ENCODE measurements around the gene TUBGCP4.

Gene TUBGCP4

DNA sequence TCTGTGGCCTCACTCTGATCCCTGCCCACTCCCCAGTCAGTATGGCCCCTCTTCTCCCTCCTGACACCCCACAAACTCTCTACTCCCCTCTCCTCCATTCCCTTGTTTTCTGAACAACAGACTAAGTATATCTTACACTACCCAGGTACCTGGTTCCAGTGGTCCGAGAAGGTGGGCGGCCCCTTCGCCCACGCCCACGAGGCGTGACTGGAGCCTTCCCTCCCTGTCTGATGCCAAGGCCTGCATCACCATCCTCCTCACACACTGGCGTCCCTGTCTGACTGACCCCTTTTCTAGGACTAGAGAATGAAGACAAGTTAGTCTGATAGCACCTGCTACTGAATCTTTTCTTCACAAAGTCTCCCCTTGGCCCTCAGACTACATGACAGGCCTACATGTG lies 50.0 kb downstream of the TUBGCP4 start:
- Histone ChIP-seq H3K9me3 (replicated peaks in 1 of 2; ENCODE audit: control insufficient read depth in 2 of 2, insufficient read depth in 1 of 2, low read depth in 1 of 2, low read length in 2 of 2) (no peaks in the 10 kb centered on the region), H2BK12ac (ENCODE audit: low read length) (no peak overlapping the region), H3K27ac (replicated peaks; ENCODE audit: low read length) (no peak overlapping the region), H2BK5ac (ENCODE audit: low read length) (no peak overlapping the region), H3K9ac (ENCODE audit: low read depth, low read length, poor library complexity) (no peak overlapping the region), H3K14ac (ENCODE audit: low read length) (no peak overlapping the region), H4K8ac (ENCODE audit: low read depth, low read length) (no peak overlapping the region), H3K23ac (ENCODE audit: low read depth, low read length, poor library complexity) (no peak overlapping the region), H3K36me3 (replicated peaks in 1 of 2; ENCODE audit: control insufficient read depth in 2 of 2, insufficient read depth in 2 of 2, low read length in 2 of 2) (peaks cover 37 to 97% of the 10 kb centered on the region in 2 donors), H3K4me3 (ENCODE audit: low read length in 2 of 2) (no peak overlapping the region), H2AK5ac (ENCODE audit: low read depth, low read length) (no peak overlapping the region), H3K18ac (ENCODE audit: low read length) (no peak overlapping the region), H2AFZ (ENCODE audit: low read length) (no peak overlapping the region), H3K4me2 (ENCODE audit: insufficient read depth, low read length, poor library complexity, severe bottlenecking) (no peak overlapping the region), H3K27me3 (ENCODE audit: control insufficient read depth in 3 of 3, insufficient read depth in 3 of 3, low read depth in 1 of 3, low read length in 3 of 3) (no peaks in the 10 kb centered on the region), H2BK120ac (ENCODE audit: low read depth, low read length) (no peak overlapping the region), H2BK15ac (ENCODE audit: low read length) (no peak overlapping the region), H4K91ac (ENCODE audit: low read depth, low read length, poor library complexity) (no peak overlapping the region), H3K4me1 (ENCODE audit: control insufficient read depth in 2 of 2, insufficient read depth in 1 of 2, low read depth in 1 of 2, low read length in 2 of 2) (no peaks in the 10 kb centered on the region), H3K4ac (ENCODE audit: low read length) (no peak overlapping the region), H3K79me1 (ENCODE audit: low read depth, low read length) (no peaks in the 10 kb centered on the region)
- DNase-seq (ENCODE audit: low spot score) = no peak
- no CpG with 5 or more reads among the region's 7 CpGs for WGBS, 2 donors (ENCODE audit: extremely low coverage in 2 of 2, insufficient read length in 2 of 2, insufficient replicate concordance in 1 of 2)

- Histone ChIP-seq H2AK5ac (ENCODE audit: low read depth, low read length) (no peak overlapping the region), H4K91ac (ENCODE audit: low read depth, low read length, poor library complexity) (no peak overlapping the region), H3K27ac (replicated peaks; ENCODE audit: low read length) (no peak overlapping the region), H3K18ac (ENCODE audit: low read length) (no peak overlapping the region), H3K14ac (ENCODE audit: low read length) (no peak overlapping the region), H3K9me3 (replicated peaks in 1 of 2; ENCODE audit: control insufficient read depth in 2 of 2, insufficient read depth in 1 of 2, low read depth in 1 of 2, low read length in 2 of 2) (no peaks in the 10 kb centered on the region), H3K79me1 (ENCODE audit: low read depth, low read length) (no peaks in the 10 kb centered on the region), H3K27me3 (ENCODE audit: control insufficient read depth in 3 of 3, insufficient read depth in 3 of 3, low read depth in 1 of 3, low read length in 3 of 3) (no peaks in the 10 kb centered on the region), H4K8ac (ENCODE audit: low read depth, low read length) (no peak overlapping the region), H2BK15ac (ENCODE audit: low read length) (no peak overlapping the region), H2AFZ (ENCODE audit: low read length) (no peak overlapping the region), H3K4me3 (ENCODE audit: low read length in 2 of 2) (no peak overlapping the region), H3K9ac (ENCODE audit: low read depth, low read length, poor library complexity) (no peak overlapping the region), H3K4me2 (ENCODE audit: insufficient read depth, low read length, poor library complexity, severe bottlenecking) (no peak overlapping the region), H3K36me3 (replicated peaks in 1 of 2; ENCODE audit: control insufficient read depth in 2 of 2, insufficient read depth in 2 of 2, low read length in 2 of 2) (peaks cover 37 to 96% of the 10 kb centered on the region in 2 donors), H2BK12ac (ENCODE audit: low read length) (no peak overlapping the region), H2BK5ac (ENCODE audit: low read length) (no peak overlapping the region), H3K4ac (ENCODE audit: low read length) (no peak overlapping the region), H3K4me1 (ENCODE audit: control insufficient read depth in 2 of 2, insufficient read depth in 1 of 2, low read depth in 1 of 2, low read length in 2 of 2) (no peaks in the 10 kb centered on the region), H2BK120ac (ENCODE audit: low read depth, low read length) (no peak overlapping the region), H3K23ac (ENCODE audit: low read depth, low read length, poor library complexity) (no peak overlapping the region)
- DNase-seq (ENCODE audit: low spot score) = no peak
- no CpG with 5 or more reads among the region's 3 CpGs for WGBS, 2 donors (ENCODE audit: extremely low coverage in 2 of 2, insufficient read length in 2 of 2, insufficient replicate concordance in 1 of 2)
These were observed 52.9 kb downstream of the TUBGCP4 start for GRCh38 chr15:43423793-43424192.

DNA sequence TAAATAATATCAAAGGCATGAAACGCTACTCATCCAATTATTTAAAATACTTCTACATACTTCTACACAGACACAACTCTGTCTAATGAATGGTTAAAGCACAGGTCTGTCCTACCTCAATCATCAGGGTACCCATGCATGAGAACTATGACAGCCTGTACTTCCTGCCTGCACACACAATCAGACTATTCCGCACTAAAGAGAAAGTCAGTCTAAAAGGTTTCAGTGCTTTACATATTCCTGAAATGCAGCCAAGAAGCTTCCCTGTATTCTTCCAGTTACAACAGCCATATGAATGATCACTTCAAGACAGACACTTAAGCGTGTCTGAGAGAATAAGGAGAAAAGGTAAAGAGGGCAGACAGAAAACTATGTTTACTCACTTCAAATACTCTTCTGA lies 58.8 kb downstream of the TUBGCP4 start:
- no peak overlapping the region for H2BK15ac ChIP-seq (ENCODE audit: low read length)
- H3K18ac ChIP-seq (ENCODE audit: low read length) = no peak overlapping the region
- H4K8ac ChIP-seq (ENCODE audit: low read depth, low read length) = no peak overlapping the region
- peaks cover 20 to 96% of the 10 kb centered on the region in 2 donors for H3K36me3 ChIP-seq (replicated peaks in 1 of 2; ENCODE audit: control insufficient read depth in 2 of 2, insufficient read depth in 2 of 2, low read length in 2 of 2)
- no peak overlapping the region for H3K4me2 ChIP-seq (ENCODE audit: insufficient read depth, low read length, poor library complexity, severe bottlenecking)
- H3K27ac ChIP-seq (replicated peaks; ENCODE audit: low read length) = no peak overlapping the region
- H3K79me1 ChIP-seq (ENCODE audit: low read depth, low read length) = no peaks in the 10 kb centered on the region
- H4K91ac ChIP-seq (ENCODE audit: low read depth, low read length, poor library complexity) = no peak overlapping the region
- H3K23ac ChIP-seq (ENCODE audit: low read depth, low read length, poor library complexity) = no peak overlapping the region
- WGBS, 2 donors (ENCODE audit: extremely low coverage in 2 of 2, insufficient read length in 2 of 2, insufficient replicate concordance in 1 of 2) = no CpG with 5 or more reads among the region's 3 CpGs
- no peak overlapping the region for H2AK5ac ChIP-seq (ENCODE audit: low read depth, low read length)
- H2BK12ac ChIP-seq (ENCODE audit: low read length) = no peak overlapping the region
- H3K9ac ChIP-seq (ENCODE audit: low read depth, low read length, poor library complexity) = no peak overlapping the region
- DNase-seq (ENCODE audit: low spot score) = no peak
- H2BK120ac ChIP-seq (ENCODE audit: low read depth, low read length) = no peak overlapping the region
- no peaks in the 10 kb centered on the region for H3K27me3 ChIP-seq (ENCODE audit: control insufficient read depth in 3 of 3, insufficient read depth in 3 of 3, low read depth in 1 of 3, low read length in 3 of 3)
- no peak overlapping the region for H3K4ac ChIP-seq (ENCODE audit: low read length)
- H3K4me3 ChIP-seq (ENCODE audit: low read length in 2 of 2) = no peak overlapping the region
- no peaks in the 10 kb centered on the region for H3K4me1 ChIP-seq (ENCODE audit: control insufficient read depth in 2 of 2, insufficient read depth in 1 of 2, low read depth in 1 of 2, low read length in 2 of 2)
- no peak overlapping the region for H2BK5ac ChIP-seq (ENCODE audit: low read length)
- H2AFZ ChIP-seq (ENCODE audit: low read length) = no peak overlapping the region
- H3K9me3 ChIP-seq (replicated peaks in 1 of 2; ENCODE audit: control insufficient read depth in 2 of 2, insufficient read depth in 1 of 2, low read depth in 1 of 2, low read length in 2 of 2) = no peaks in the 10 kb centered on the region
- no peak overlapping the region for H3K14ac ChIP-seq (ENCODE audit: low read length)

DNA sequence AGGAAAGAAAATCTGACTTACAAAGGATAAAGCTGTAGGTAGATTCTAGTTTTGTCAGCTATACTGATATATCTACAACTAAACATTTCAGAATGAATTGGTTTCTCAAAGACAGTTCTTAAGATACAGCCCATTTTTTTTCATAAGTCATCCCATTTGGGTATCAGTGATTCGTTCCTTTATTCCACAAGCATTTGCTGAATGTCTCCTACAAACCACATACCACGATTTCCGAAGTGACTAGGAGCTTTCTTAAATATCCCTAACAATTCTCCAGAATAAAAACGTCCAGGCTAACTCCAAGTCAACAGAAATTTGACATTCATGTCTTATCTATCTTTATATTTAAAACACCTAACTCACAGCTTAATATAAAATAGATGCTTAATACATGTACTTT lies 62.3 kb downstream of the TUBGCP4 start:
- H2BK120ac ChIP-seq (ENCODE audit: low read depth, low read length) = no peak overlapping the region
- WGBS, 2 donors (ENCODE audit: extremely low coverage in 2 of 2, insufficient read length in 2 of 2, insufficient replicate concordance in 1 of 2) = no CpG with 5 or more reads among the region's 4 CpGs
- no peak overlapping the region for H2BK15ac ChIP-seq (ENCODE audit: low read length)
- no peak overlapping the region for H2AFZ ChIP-seq (ENCODE audit: low read length)
- peaks cover 0 to 5% of the 10 kb centered on the region in 2 donors for H3K9me3 ChIP-seq (replicated peaks in 1 of 2; ENCODE audit: control insufficient read depth in 2 of 2, insufficient read depth in 1 of 2, low read depth in 1 of 2, low read length in 2 of 2)
- H3K9ac ChIP-seq (ENCODE audit: low read depth, low read length, poor library complexity) = no peak overlapping the region
- no peak for DNase-seq (ENCODE audit: low spot score)
- H3K4ac ChIP-seq (ENCODE audit: low read length) = no peak overlapping the region
- no peak overlapping the region for H4K8ac ChIP-seq (ENCODE audit: low read depth, low read length)
- no peak overlapping the region for H3K14ac ChIP-seq (ENCODE audit: low read length)
- H3K4me2 ChIP-seq (ENCODE audit: insufficient read depth, low read length, poor library complexity, severe bottlenecking) = no peak overlapping the region
- H2BK12ac ChIP-seq (ENCODE audit: low read length) = no peak overlapping the region
- H3K27ac ChIP-seq (replicated peaks; ENCODE audit: low read length) = no peak overlapping the region
- H3K4me3 ChIP-seq (ENCODE audit: low read length in 2 of 2) = no peak overlapping the region
- H3K79me1 ChIP-seq (ENCODE audit: low read depth, low read length) = peaks cover 2% of the 10 kb centered on the region
- no peak overlapping the region for H2BK5ac ChIP-seq (ENCODE audit: low read length)
- no peak overlapping the region for H2AK5ac ChIP-seq (ENCODE audit: low read depth, low read length)
- H3K36me3 ChIP-seq (replicated peaks in 1 of 2; ENCODE audit: control insufficient read depth in 2 of 2, insufficient read depth in 2 of 2, low read length in 2 of 2) = peaks cover 18 to 99% of the 10 kb centered on the region in 2 donors
- no peaks in the 10 kb centered on the region for H3K4me1 ChIP-seq (ENCODE audit: control insufficient read depth in 2 of 2, insufficient read depth in 1 of 2, low read depth in 1 of 2, low read length in 2 of 2)
- H3K18ac ChIP-seq (ENCODE audit: low read length) = no peak overlapping the region
- no peak overlapping the region for H4K91ac ChIP-seq (ENCODE audit: low read depth, low read length, poor library complexity)
- no peak overlapping the region for H3K23ac ChIP-seq (ENCODE audit: low read depth, low read length, poor library complexity)
- no peaks in the 10 kb centered on the region for H3K27me3 ChIP-seq (ENCODE audit: control insufficient read depth in 3 of 3, insufficient read depth in 3 of 3, low read depth in 1 of 3, low read length in 3 of 3)

Data from neuronal stem cell (in vitro differentiated cells).